Heart left ventricle (tissue), 16 donors: ENCODE results near the gene LRP11. TPM values are rescaled to one million over a fixed set of nuclear protein-coding genes. Genes with fewer than 3 reads are reported as not detected.
"Not testable (repeated sequence)": the region's sequence is repeated elsewhere in the genome, so short reads cannot be mapped to it uniquely, and the experiment has no call there.

Source experiments
- ATAC-seq, 4 donors: fragments of 200-7000 bp; cut with Tn5 transposase; one replicate each; pipeline ENCODE4 v1.9.1; 2020 to 2022; ENCODE audit warnings: moderate library complexity in 4 of 4, mild to moderate bottlenecking in 3 of 4, moderate number of reproducible peaks in 1 of 4
- DNase-seq, 5 donors: peaks; one replicate each; pipeline ENCODE4 v3.0.0-alpha.2; 2020
- H3K27ac ChIP-seq, 12 donors: fragments of 200-600 bp; sonication (generic) in 4 of 12; one replicate each; pipeline versions ENCODE4 v1.5.0 to v1.8.0; 2016 to 2022; ENCODE audit warnings: mild to moderate bottlenecking in 2 of 12
- H3K27me3 ChIP-seq, 9 donors: fragments of 200-600 bp; sonication (generic) in 2 of 9; one replicate each; pipeline versions ENCODE4 v1.5.1 to v1.8.0; 2016 to 2022; ENCODE audit warnings: mild to moderate bottlenecking in 3 of 9
- H3K36me3 ChIP-seq, 9 donors: fragments of 200-600 bp; sonication (generic) in 2 of 9; one replicate each; pipeline versions ENCODE4 v1.5.0 to v1.8.0; 2018 to 2022; ENCODE audit warnings: mild to moderate bottlenecking in 2 of 9
- H3K4me1 ChIP-seq, 12 donors: fragments of 200-600 bp; sonication (generic) in 4 of 12; one replicate each; pipeline versions ENCODE4 v1.5.0 to v1.8.0; 2016 to 2022; ENCODE audit warnings: mild to moderate bottlenecking in 3 of 12
- H3K4me3 ChIP-seq, 12 donors: fragments of 200-600 bp; sonication (generic) in 4 of 12; one replicate each; pipeline versions ENCODE4 v1.5.0 to v1.8.0; 2017 to 2022; ENCODE audit warnings: mild to moderate bottlenecking in 9 of 12, moderate library complexity in 4 of 12
- H3K9me3 ChIP-seq, 12 donors: fragments of 200-600 bp; sonication (generic) in 4 of 12; one replicate each; pipeline versions ENCODE4 v1.5.0 to v1.8.0; 2016 to 2022; ENCODE audit warnings: mild to moderate bottlenecking in 1 of 12
- CTCF ChIP-seq, 12 donors: fragments of 200-600 bp; sonication (generic) in 4 of 12; IDR thresholded peaks; one replicate each; pipeline versions ENCODE4 v1.5.0 to v1.8.0; 2018 to 2022; ENCODE audit warnings: antibody characterized with exemption in 12 of 12, mild to moderate bottlenecking in 5 of 12
- POLR2A ChIP-seq, 2 donors: fragments of 450-650 bp; IDR thresholded peaks; one replicate each; pipeline ENCODE4 v1.6.1; 2017; ENCODE audit warnings: antibody characterized with exemption in 2 of 2, mild to moderate bottlenecking in 2 of 2, moderate library complexity in 2 of 2
- WGBS, 4 donors: extraction: QIAGEN DNeasy Blood & Tissue Kit in 2 of 4; methylation state at CpG; one replicate each; pipeline versions ENCODE4 v1.1.5 to v1.1.7; 2013 to 2018; 5-methylcytosine and 5-hydroxymethylcytosine counted together
- intact Hi-C, 10 donors: fragments of 100-400 bp; cut with DNase I; formaldehyde crosslinking; loops; one replicate each; pipeline versions ENCODE4 v1.11.1 to v1.14.2; 2022
- polyA plus RNA-seq, 2 donors: library from polyadenylated mRNA; stranded (reverse); fragments of 200-250 nt; gene quantifications; one replicate each; pipeline ENCODE4 v1.2.3, GENCODE V29; 2013
- total RNA-seq, 9 donors: library from RNA; depleted of rRNA in 2 of 9; stranded (reverse); fragments of >200 nt in 2 of 9; fragmentation: NEBNext Ultra II Directional in 3 of 9; extraction: Animal tissue kit (Norgen Biotek cat#: 25700) in 3 of 9; gene quantifications; one replicate each; pipeline versions ENCODE4 v1.1.0 to v1.2.4, GENCODE V29; 2016 to 2023
- donor health status: ischemic (EF 13 %, LVEDD 7.1; RV severe dilation, severe dysfunction).
- donor health status: healthy with polysubstance abuse.
- donor health status: DM: no; HTN: yes; CAD: no.
- donor health status: DM: no; HTN: no; CAD: no.
- donor health status: ischemic (EF 25% LVEDD 6.9; RV normal size, moderate dysfunction).
- donor health status: ischemic (EF 25% LVEDD 5.7; RV mildly dilated, moderate dysfunction).
- donor health status: healthy.
- donor health status: DM: yes; HTN: yes; CAD: no.
- donor health status: ischemic (EF 35%, LVEDD 5.7; RV mildly dilated, moderate dysfunction).
- donor health status: nonischemic (EF 11% LVEDD 7.7; RV severe dilation, severe dysfunction).
- donor health status: DM: yes; HTN: yes; CAD: no.
- donor health status: PGD.
- donor health status: ischemic (EF 29% LVEDD 5.4; RV normal size, mild dysfunction).
- donor health status: nonischemic (EF 23%, LVEDD 6.1; RV moderate dilation, normal function).

Gene LRP11
- total and polyA plus RNA-seq, 11 donors = 5.0 to 23.8 (median 12.5) TPM

GRCh38 chr6:149867876-149868640 lies 3.9 kb upstream of the LRP11 start:
- H3K36me3 ChIP-seq = no peaks in the 10 kb centered on the region
- no peak for DNase-seq
- H3K9me3 ChIP-seq = peaks cover 0 to 13% (median 0%) of the 10 kb centered on the region in 12 donors
- intact Hi-C loops = loop anchor here in 6 of 10 donors (5.0 to 10.0 kb wide), 5 partner anchors 36 to 303 kb away; partner anchors contain the start of genes GINM1 (in 1 of the 6), LATS1 (in 1 of the 6), NUP43 (in 1 of the 6) and PCMT1 (in 1 of the 6)
- no peak for TF ChIP-seq CTCF (IDR thresholded peaks at IDR 0.05)
- no peak for TF ChIP-seq POLR2A (IDR thresholded peaks at IDR 0.05)
- H3K27ac ChIP-seq = no peak overlapping the region
- no peaks in the 10 kb centered on the region for H3K27me3 ChIP-seq
- no peak for ATAC-seq
- 62 to 74% (median 67%) methylated on average over 4 of the region's 4 CpGs for WGBS, 4 donors
- H3K4me3 ChIP-seq = no peak overlapping the region
- peaks cover 0 to 8% (median 6%) of the 10 kb centered on the region in 12 donors for H3K4me1 ChIP-seq

GRCh38 chr6:149864578-149865535 lies 698 bp upstream of the LRP11 start:
- peak overlapping the region; percentile 61 to 88 (median 72) for H3K4me3 ChIP-seq
- H3K27me3 ChIP-seq = no peaks in the 10 kb centered on the region
- WGBS, 4 donors = 14 to 20% (median 18%) methylated on average over 21 to 23 of the region's 23 CpGs
- no peaks in the 10 kb centered on the region for H3K9me3 ChIP-seq
- H3K36me3 ChIP-seq = no peaks in the 10 kb centered on the region
- DNase-seq (no peak), ATAC-seq (peak; percentile 6 to 69 (median 52))
- TF ChIP-seq CTCF (IDR thresholded peaks at IDR 0.05) = peak; percentile 43 to 72 (median 60)
- TF ChIP-seq POLR2A (IDR thresholded peaks at IDR 0.05) = no peak
- H3K27ac ChIP-seq = peak overlapping the region; percentile 57 to 94 (median 88)
- intact Hi-C loops = loop anchor here in 8 of 10 donors (2.0 to 10.0 kb wide), 6 partner anchors 30 to 300 kb away; partner anchors contain the start of genes GINM1 (in 1 of the 8), LATS1 (in 1 of the 8), NUP43 (in 1 of the 8) and PCMT1 (in 1 of the 8)
- peaks cover 0 to 31% (median 14%) of the 10 kb centered on the region in 12 donors for H3K4me1 ChIP-seq

GRCh38 chr6:149862922-149863697 lies 1.0 kb downstream of the LRP11 start:
- Histone ChIP-seq H3K4me1 (peaks cover 0 to 36% (median 14%) of the 10 kb centered on the region in 12 donors), H3K4me3 (peak overlapping the region; percentile 61 to 88 (median 72)), H3K27me3 (no peaks in the 10 kb centered on the region), H3K36me3 (no peaks in the 10 kb centered on the region), H3K9me3 (no peaks in the 10 kb centered on the region), H3K27ac (peak overlapping the region; percentile 57 to 94 (median 88))
- TF ChIP-seq CTCF (IDR thresholded peaks at IDR 0.05) (no peak), POLR2A (IDR thresholded peaks at IDR 0.05) (no peak)
- ATAC-seq (peak; percentile 52 to 90 (median 80)), DNase-seq (peak; percentile 76 to 85 (median 79))
- WGBS, 4 donors = 1 to 2% (median 1%) methylated on average over 22 to 69 of the region's 69 CpGs
- intact Hi-C loops = loop anchor here in 3 of 10 donors (2.0 to 10.0 kb wide), 5 partner anchors 16 to 298 kb away; partner anchors contain the start of genes GINM1 (in 1 of the 3), LATS1 (in 1 of the 3), NUP43 (in 1 of the 3) and PCMT1 (in 1 of the 3)

- intact Hi-C loops = loop anchor here in 3 of 10 donors (2.0 to 10.0 kb wide), 5 partner anchors 16 to 298 kb away; partner anchors contain the start of genes GINM1 (in 1 of the 3), LATS1 (in 1 of the 3), NUP43 (in 1 of the 3) and PCMT1 (in 1 of the 3)
- DNase-seq, ATAC-seq, H3K9me3 ChIP-seq, H3K36me3 ChIP-seq, H3K27me3 ChIP-seq: not testable (repeated sequence)
- peak overlapping the region in 7 of 12 donors; percentile 57 to 94 (median 87) for H3K27ac ChIP-seq
- WGBS, 4 donors = 94 to 97% (median 95%) methylated on average over 9 to 12 of the region's 12 CpGs
- H3K4me1 ChIP-seq = peaks cover 0 to 36% (median 14%) of the 10 kb centered on the region in 12 donors
- peak overlapping the region in 10 of 12 donors; percentile 61 to 88 (median 74) for H3K4me3 ChIP-seq
Measured at GRCh38 chr6:149862424-149862738, 1.8 kb downstream of the LRP11 start.
